Neutrophil (primary cell): ENCODE data around the gene PALLD.

Experiments used
- H3K27ac ChIP-seq: fragments of 200-600 bp; sonication (generic); 2 replicates; pipeline ENCODE4 v1.5.1; 2016; ENCODE audit warnings: mild to moderate bottlenecking, moderate library complexity
- H3K27me3 ChIP-seq: fragments of 200-600 bp; sonication (generic); 2 replicates; pipeline ENCODE4 v1.6.0; 2016; ENCODE audit warnings: mild to moderate bottlenecking
- H3K36me3 ChIP-seq: fragments of 200-600 bp; sonication (generic); 2 replicates; pipeline ENCODE4 v1.5.1; 2017
- H3K4me1 ChIP-seq, 2 experiments: fragments of 200-600 bp in 1 of 2; sonication (generic) in 1 of 2; 1 replicate in 1 of 2; 2 replicates in 1 of 2; pipeline versions ENCODE4 v1.5.1 to v1.6.1; 2013 to 2016; ENCODE audit warnings: low read depth in 1 of 2, low read length in 1 of 2, mild to moderate bottlenecking in 1 of 2, moderate library complexity in 1 of 2; ENCODE audit not compliant: control insufficient read depth in 1 of 2, insufficient read depth in 1 of 2
- H3K4me3 ChIP-seq, 2 experiments: fragments of 200-600 bp in 1 of 2; sonication (generic) in 1 of 2; 1 replicate in 1 of 2; 2 replicates in 1 of 2; pipeline ENCODE4 v1.5.1; 2013 to 2016; ENCODE audit warnings: low read depth in 1 of 2, low read length in 1 of 2, mild to moderate bottlenecking in 1 of 2, moderate library complexity in 1 of 2
- H3K9me3 ChIP-seq: fragments of 200-600 bp; sonication (generic); 2 replicates; pipeline ENCODE4 v1.5.1; 2016
- CTCF ChIP-seq: fragments of 200-600 bp; sonication (generic); IDR thresholded peaks from 2 replicates; pipeline ENCODE4 v1.5.1; 2016; ENCODE audit warnings: antibody characterized with exemption

PALLD gene

GRCh38 chr4:168787801-168788595 is 291.1 kb downstream of the PALLD start:
- Histone ChIP-seq H3K27me3 (peaks cover 17% of the 10 kb centered on the region), H3K4me3 (no peak overlapping the region), H3K4me1 (no peaks in the 10 kb centered on the region), H3K36me3 (no peaks in the 10 kb centered on the region), H3K9me3 (no peaks in the 10 kb centered on the region), H3K27ac (no peak overlapping the region)
- no peak for TF ChIP-seq CTCF

- no peak for TF ChIP-seq CTCF
- no peak overlapping the region for H3K27ac ChIP-seq
- H3K4me1 ChIP-seq, result no peaks in the 10 kb centered on the region
- peaks cover 17% of the 10 kb centered on the region for H3K27me3 ChIP-seq
- no peaks in the 10 kb centered on the region for H3K36me3 ChIP-seq
- no peaks in the 10 kb centered on the region for H3K9me3 ChIP-seq
- H3K4me3 ChIP-seq, result no peak overlapping the region
Observed at GRCh38 chr4:168790898-168791297, 294.0 kb downstream of the PALLD start.

- no peaks in the 10 kb centered on the region for H3K4me1 ChIP-seq
- H3K36me3 ChIP-seq, result no peaks in the 10 kb centered on the region
- no peak overlapping the region for H3K27ac ChIP-seq
Observed at GRCh38 chr4:168791376-168791775, 294.5 kb downstream of the PALLD start.

GRCh38 chr4:168793542-168793941 is 296.7 kb downstream of the PALLD start:
- no peak overlapping the region for H3K27ac ChIP-seq
- no peak for TF ChIP-seq CTCF
- H3K9me3 ChIP-seq, result no peaks in the 10 kb centered on the region
- no peaks in the 10 kb centered on the region for H3K36me3 ChIP-seq
- no peak overlapping the region for H3K4me3 ChIP-seq
- peaks cover 23% of the 10 kb centered on the region for H3K27me3 ChIP-seq
- H3K4me1 ChIP-seq, result no peaks in the 10 kb centered on the region

More at GRCh38 chr4:168791376-168791775, 294.5 kb downstream of the PALLD start:
- Histone ChIP-seq H3K27me3 (peaks cover 17% of the 10 kb centered on the region), H3K9me3 (no peaks in the 10 kb centered on the region), H3K4me3 (no peak overlapping the region)
- TF ChIP-seq CTCF, result no peak

- no peak overlapping the region for H3K27ac ChIP-seq
- peaks cover 27% of the 10 kb centered on the region for H3K27me3 ChIP-seq
- no peaks in the 10 kb centered on the region for H3K9me3 ChIP-seq
- no peaks in the 10 kb centered on the region for H3K36me3 ChIP-seq
- TF ChIP-seq CTCF, result no peak
- H3K4me3 ChIP-seq, result no peak overlapping the region
- no peaks in the 10 kb centered on the region for H3K4me1 ChIP-seq
Observed at GRCh38 chr4:168794092-168794707, 297.3 kb downstream of the PALLD start.
